IMR-90 (cell line): Measurements from ENCODE around the gene CDON. TPM values are rescaled to one million over a fixed set of nuclear protein-coding genes. Genes with fewer than 3 reads are reported as not detected.

Experiments
- ATAC-seq: fragments of 200-7000 bp; cut with Tn5 transposase; 2 replicates; pipeline ENCODE4 v1.9.1; 2020; ENCODE audit warnings: low read depth, mild to moderate bottlenecking, moderate library complexity
- BruUV-seq: library from RNA; stranded (reverse); fragments of 400-500 nt; replicated peaks from 2 replicates; lab custom pipeline; 2021; lab: Mats Ljungman, UMichigan
- CTCF ChIA-PET: fragments of 300-600 bp; formaldehyde crosslinking; extraction: SDS; loops from one replicate; lab custom pipeline; 2021; ENCODE audit warnings: antibody characterized with exemption; lab: Yijun Ruan, JAX
- POLR2A ChIA-PET: fragments of 300-600 bp; sonication (Branson Sonifier 250); formaldehyde crosslinking; loops from one replicate; lab custom pipeline; 2022; ENCODE audit warnings: antibody characterized with exemption; ENCODE audit not compliant: unreplicated experiment; lab: Charles Lee
- DNase-seq: peaks from one replicate; pipeline ENCODE4 v3.0.0; 2013
- H2AFZ ChIP-seq: replicated peaks from 2 replicates; pipeline ENCODE3; 2013; ENCODE audit warnings: low read length, mild to moderate bottlenecking; ENCODE audit not compliant: poor library complexity
- H2AK5ac ChIP-seq: 2 replicates; pipeline ENCODE4 v1.6.1; 2013; ENCODE audit warnings: low read depth, low read length, inconsistent platforms
- H2AK9ac ChIP-seq: replicated peaks from 2 replicates; pipeline ENCODE3; 2013; ENCODE audit warnings: mild to moderate bottlenecking, low read depth, low read length, moderate library complexity; ENCODE audit not compliant: poor library complexity
- H2BK120ac ChIP-seq: 2 replicates; pipeline ENCODE4 v1.6.1; 2013; ENCODE audit warnings: low read depth, low read length, inconsistent platforms
- H2BK15ac ChIP-seq: 3 replicates; pipeline ENCODE4 v1.6.1; 2013; ENCODE audit warnings: low read depth, low read length, inconsistent platforms
- H2BK20ac ChIP-seq: 2 replicates; pipeline ENCODE4 v1.6.1; 2013; ENCODE audit warnings: low read depth, mild to moderate bottlenecking, inconsistent platforms, low read length, moderate library complexity
- H2BK5ac ChIP-seq: 2 replicates; pipeline ENCODE4 v1.6.1; 2013; ENCODE audit warnings: mild to moderate bottlenecking, low read depth, low read length, inconsistent platforms; ENCODE audit not compliant: poor library complexity, severe bottlenecking
- H3K14ac ChIP-seq: replicated peaks from 2 replicates; pipeline ENCODE4 v1.6.1; 2013; ENCODE audit warnings: low read depth, low read length, inconsistent platforms
- H3K18ac ChIP-seq: 2 replicates; pipeline ENCODE4 v1.6.1; 2013; ENCODE audit warnings: low read depth, low read length, control low read depth
- H3K23ac ChIP-seq: 2 replicates; pipeline ENCODE4 v1.6.1; 2013; ENCODE audit warnings: low read depth, low read length, inconsistent platforms
- H3K27ac ChIP-seq: 2 replicates; pipeline ENCODE4 v1.5.1; 2013; ENCODE audit warnings: mild to moderate bottlenecking, control low read depth, low read length; ENCODE audit not compliant: insufficient read depth
- H3K27me3 ChIP-seq: 2 replicates; pipeline ENCODE4 v1.6.1; 2013; ENCODE audit warnings: low read length; ENCODE audit not compliant: control insufficient read depth, insufficient read depth
- H3K36me3 ChIP-seq: 2 replicates; pipeline ENCODE4 v1.6.1; 2013; ENCODE audit warnings: low read length, mixed read lengths; ENCODE audit not compliant: control insufficient read depth, insufficient read depth
- H3K4ac ChIP-seq: 2 replicates; pipeline ENCODE4 v1.6.1; 2013; ENCODE audit warnings: low read depth, low read length, inconsistent platforms
- H3K4me1 ChIP-seq: 2 replicates; pipeline ENCODE4 v1.6.1; 2013; ENCODE audit warnings: low read length, mixed read lengths; ENCODE audit not compliant: control insufficient read depth, insufficient read depth
- H3K4me2 ChIP-seq: 2 replicates; pipeline ENCODE4 v1.6.1; 2013; ENCODE audit warnings: low read depth, mild to moderate bottlenecking, control low read depth, low read length, moderate library complexity
- H3K4me3 ChIP-seq: 2 replicates; pipeline ENCODE4 v1.5.1; 2013; ENCODE audit warnings: low read depth, mild to moderate bottlenecking, control low read depth, low read length, moderate library complexity; ENCODE audit not compliant: insufficient read depth
- H3K56ac ChIP-seq: 2 replicates; pipeline ENCODE4 v1.6.1; 2013; ENCODE audit warnings: low read length, inconsistent platforms; ENCODE audit not compliant: insufficient read depth; ENCODE audit errors: extremely low read depth
- H3K79me1 ChIP-seq, 2 experiments: 2 replicates each; pipeline ENCODE4 v1.6.1; 2013; ENCODE audit warnings: low read length in 2 of 2, inconsistent platforms in 1 of 2, low read depth in 1 of 2
- H3K9ac ChIP-seq: 2 replicates; pipeline ENCODE4 v1.6.1; 2013; ENCODE audit warnings: low read depth, low read length, control low read depth
- H3K9me1 ChIP-seq: 2 replicates; pipeline ENCODE4 v1.6.1; 2013; ENCODE audit warnings: low read length, inconsistent platforms; ENCODE audit not compliant: insufficient read depth
- H3K9me3 ChIP-seq: 2 replicates; pipeline ENCODE4 v1.6.1; 2013; ENCODE audit warnings: low read length; ENCODE audit not compliant: control insufficient read depth, insufficient read depth
- H4K20me1 ChIP-seq: 2 replicates; pipeline ENCODE4 v1.6.1; 2013; ENCODE audit warnings: low read length, inconsistent platforms; ENCODE audit not compliant: insufficient read depth
- H4K5ac ChIP-seq: 2 replicates; pipeline ENCODE4 v1.6.1; 2013; ENCODE audit warnings: mild to moderate bottlenecking, low read depth, low read length, control low read depth
- H4K8ac ChIP-seq, 2 experiments: 2 replicates each; pipeline ENCODE4 v1.6.1; 2013; ENCODE audit warnings: low read depth in 2 of 2, low read length in 2 of 2, control low read depth in 1 of 2, inconsistent platforms in 1 of 2
- H4K91ac ChIP-seq: 2 replicates; pipeline ENCODE4 v1.6.1; 2013; ENCODE audit warnings: low read depth, low read length, inconsistent platforms; ENCODE audit not compliant: insufficient read depth
- BHLHE40 ChIP-seq: fragments of 150-350 bp; IDR thresholded peaks from 2 replicates; pipeline ENCODE4 v1.6.1; 2016; ENCODE audit warnings: mild to moderate bottlenecking, low read depth, low read length
- ELK1 ChIP-seq: fragments of 150-350 bp; IDR thresholded peaks from 2 replicates; pipeline ENCODE4 v1.6.1; 2016; ENCODE audit warnings: low read depth, mild to moderate bottlenecking, low read length, moderate library complexity, borderline replicate concordance
- MAZ ChIP-seq: IDR thresholded peaks from 2 replicates; pipeline ENCODE4 v1.6.1; 2012; ENCODE audit warnings: low read depth, mild to moderate bottlenecking, low read length, improper control_type of control experiment, moderate library complexity, borderline replicate concordance
- MXI1 ChIP-seq: IDR thresholded peaks from 2 replicates; pipeline ENCODE4 v1.6.1; 2012; ENCODE audit warnings: low read depth, mild to moderate bottlenecking, low read length, moderate library complexity, borderline replicate concordance
- RAD21 ChIP-seq: IDR thresholded peaks from 2 replicates; pipeline ENCODE4 v1.6.1; 2012; ENCODE audit warnings: low read length, improper control_type of control experiment
- WGBS, 2 experiments: methylation state at CpG; one replicate each; pipeline versions ENCODE4 v1.1.5 to v1.1.7; 2013; ENCODE audit warnings: missing lambda C conversion rate in 2 of 2; ENCODE audit not compliant: insufficient read length in 1 of 2; ENCODE audit errors: extremely low coverage in 2 of 2; 5-methylcytosine and 5-hydroxymethylcytosine counted together
- dilution Hi-C: fragments of 300-500 bp; cut with HindIII; formaldehyde crosslinking; loops from one replicate; pipeline ENCODE4 v1.14.3; 2018; ENCODE audit warnings: low sequenced_read_pairs; ENCODE audit not compliant: unreplicated experiment
- in situ Hi-C: fragments of 300-500 bp; cut with MboI; formaldehyde crosslinking; loops from 3 replicates; pipeline ENCODE4 v1.14.3; 2019; ENCODE audit warnings: low sequenced_read_pairs, inconsistent platforms, mixed read lengths
- intact Hi-C: fragments of 100-400 bp; cut with micrococcal nuclease; formaldehyde crosslinking; loops from 2 replicates; pipeline ENCODE4 v1.10.0; 2022
- polyA plus RNA-seq, 3 experiments: library from polyadenylated mRNA; depleted of rRNA; stranded (reverse); fragments of >200 nt; gene quantifications; 2 replicates each; pipeline ENCODE4 v1.2.3, GENCODE V29; 2012; ENCODE audit warnings: low replicate concordance in 1 of 3
- total RNA-seq: library from RNA; depleted of rRNA; stranded (reverse); fragments of >200 nt; gene quantifications from 2 replicates; pipeline ENCODE4 v1.2.3, GENCODE V29; 2012

Gene CDON
- total and polyA plus RNA-seq, 2 of the 4 experiments (the other 2 are of a cell fraction), result 1.2 to 3.8 TPM

GRCh38 chr11:125978778-125979407 is 83.8 kb downstream of the CDON start:
- no peak overlapping the region for H2BK120ac ChIP-seq
- peaks cover 2% of the 10 kb centered on the region; the same call in 1 of the 2 replicates for H3K4me1 ChIP-seq
- no peak overlapping the region for H2AFZ ChIP-seq
- ATAC-seq (no peak), DNase-seq (no peak)
- H3K14ac ChIP-seq, result no peak overlapping the region
- H3K23ac ChIP-seq, result no peak overlapping the region
- in situ Hi-C loops (no loop called here), intact Hi-C loops (no loop called here), dilution Hi-C loops (no loop called here)
- H3K4ac ChIP-seq, result no peak overlapping the region
- no peak overlapping the region for H4K8ac ChIP-seq
- H2BK20ac ChIP-seq, result no peak overlapping the region
- no peak overlapping the region for H2AK5ac ChIP-seq
- H3K18ac ChIP-seq, result no peak overlapping the region
- H3K79me1 ChIP-seq, result no peaks in the 10 kb centered on the region
- no TSS peak for BruUV-seq
- H2BK5ac ChIP-seq, result no peak overlapping the region
- ChIA-PET CTCF (no interaction called here), POLR2A (no interaction called here)
- no peak overlapping the region for H3K27ac ChIP-seq
- H3K27me3 ChIP-seq, result no peaks in the 10 kb centered on the region; the same call in 1 of the 2 replicates
- H3K9me1 ChIP-seq, result no peaks in the 10 kb centered on the region
- no peak overlapping the region for H3K9ac ChIP-seq
- H2BK15ac ChIP-seq, result no peak overlapping the region
- WGBS, 2 experiments, result no CpG with 5 or more reads among the region's 3 CpGs
- no peak overlapping the region for H4K5ac ChIP-seq
- no peaks in the 10 kb centered on the region for H3K36me3 ChIP-seq
- no peaks in the 10 kb centered on the region for H4K20me1 ChIP-seq
- no peak overlapping the region for H3K4me2 ChIP-seq
- H3K9me3 ChIP-seq, result no peaks in the 10 kb centered on the region
- no peak overlapping the region for H4K91ac ChIP-seq
- no peak overlapping the region for H3K56ac ChIP-seq
- no peak overlapping the region for H2AK9ac ChIP-seq
- TF ChIP-seq BHLHE40 (no peak), MXI1 (no peak), ELK1 (no peak), MAZ (no peak), RAD21 (no peak)
- no peak overlapping the region for H3K4me3 ChIP-seq
